ENCODE results near the gene MPDU1.

Gene MPDU1

GRCh38 chr17:7561028-7561575 lies 22.6 kb upstream of the MPDU1 start:
- peak; percentile 95 for DNase-seq

- peak; percentile 97 for DNase-seq
Observed at GRCh38 chr17:7561589-7562207, 22.0 kb upstream of the MPDU1 start, which contains the start of gene SENP3. Gene SENP3 (plus strand): TSS chr17:7561919. CDS start chr17:7563077, 1,158 bp downstream.

GRCh38 chr17:7562208-7562605 lies 21.4 kb upstream of the MPDU1 start:
- no peak for DNase-seq

GRCh38 chr17:7563115-7563869 lies 20.4 kb upstream of the MPDU1 start:
- DNase-seq, result no peak

- DNase-seq, result no peak
Observed at GRCh38 chr17:7569571-7569970, 14.1 kb upstream of the MPDU1 start.

- DNase-seq, result no peak
Observed at GRCh38 chr17:7570351-7570750, 13.3 kb upstream of the MPDU1 start.

- DNase-seq, result no peak
Observed at GRCh38 chr17:7572338-7572587, 11.4 kb upstream of the MPDU1 start.

GRCh38 chr17:7572588-7573323 lies 10.9 kb upstream of the MPDU1 start:
- DNase-seq, result peak; percentile 100

- peak; percentile 95 for DNase-seq
Observed at GRCh38 chr17:7573324-7574080, 10.2 kb upstream of the MPDU1 start.

GRCh38 chr17:7574176-7574953 lies 9.3 kb upstream of the MPDU1 start:
- DNase-seq, result no peak

- DNase-seq, result no peak
Observed at GRCh38 chr17:7575481-7575883, 8.2 kb upstream of the MPDU1 start.

GRCh38 chr17:7575959-7576358 lies 7.7 kb upstream of the MPDU1 start:
- no peak for DNase-seq

- no peak for DNase-seq
Observed at GRCh38 chr17:7576432-7576937, 7.2 kb upstream of the MPDU1 start.

- DNase-seq, result no peak
Observed at GRCh38 chr17:7577327-7578199, 6.1 kb upstream of the MPDU1 start.

- peak; percentile 87 for DNase-seq
Observed at GRCh38 chr17:7579001-7579833, 4.4 kb upstream of the MPDU1 start, which contains the start of gene CD68. Gene CD68 (plus strand): TSS chr17:7579638. CDS start chr17:7579678, 40 bp downstream.

GRCh38 chr17:7579834-7580603 lies 3.6 kb upstream of the MPDU1 start:
- peak; percentile 71 for DNase-seq

GRCh38 chr17:7580604-7581575 lies 2.8 kb upstream of the MPDU1 start:
- DNase-seq, result no peak

Measured in activated effector memory CD4-positive, alpha-beta T cell treated with anti-CD3 and anti-CD28 coated beads, Interleukin-2, amount 50 U/mL, for 16 hours (primary cell).